Adipose tissue (tissue), 3 donors: ENCODE measurements around the gene SFTPD. TPM values are rescaled to one million over a fixed set of nuclear protein-coding genes. Genes with fewer than 3 reads are reported as not detected.

Experiments used
- H3K27ac ChIP-seq: one replicate; pipeline ENCODE4 v1.5.1; 2013; ENCODE audit warnings: low read depth, low read length
- WGBS, 3 donors: extraction: QIAGEN DNeasy Blood & Tissue Kit; methylation state at CpG; one replicate each; pipeline ENCODE4 v1.1.7; 2013; 5-methylcytosine and 5-hydroxymethylcytosine counted together
- polyA plus RNA-seq, 3 donors: library from polyadenylated mRNA; stranded (reverse); fragments of 200-250 nt; gene quantifications; one replicate each; pipeline ENCODE4 v1.2.3, GENCODE V29; 2013
- donor health status: healthy with polysubstance abuse.
- donor health status: Bipolar disorder and iron deficiency.
- donor health status: healthy.

Gene SFTPD
- polyA plus RNA-seq, 3 donors, result 0.45 to 1.2 (median 0.48) TPM

DNA sequence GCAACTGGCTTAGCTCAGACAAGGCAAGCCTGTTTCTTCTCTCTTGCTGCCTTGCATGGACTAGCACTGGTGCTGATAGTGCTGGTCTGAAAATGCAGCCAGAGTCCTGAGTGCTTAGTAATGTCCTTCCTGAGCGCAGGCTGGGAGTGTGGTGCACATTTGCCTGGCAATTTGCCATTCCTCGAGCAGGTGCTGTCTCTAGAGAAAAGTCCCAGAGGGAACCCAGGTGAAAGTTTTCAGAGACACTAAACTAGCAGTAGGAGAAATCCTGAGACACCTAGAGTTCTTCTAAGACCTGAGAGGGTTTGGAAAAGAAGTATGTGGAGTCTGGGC is 1.9 kb downstream of the SFTPD start:
- H3K27ac ChIP-seq, result no peak overlapping the region
- 29 to 60% (median 54%) methylated on average over 2 of the region's 2 CpGs for WGBS, 3 donors

DNA sequence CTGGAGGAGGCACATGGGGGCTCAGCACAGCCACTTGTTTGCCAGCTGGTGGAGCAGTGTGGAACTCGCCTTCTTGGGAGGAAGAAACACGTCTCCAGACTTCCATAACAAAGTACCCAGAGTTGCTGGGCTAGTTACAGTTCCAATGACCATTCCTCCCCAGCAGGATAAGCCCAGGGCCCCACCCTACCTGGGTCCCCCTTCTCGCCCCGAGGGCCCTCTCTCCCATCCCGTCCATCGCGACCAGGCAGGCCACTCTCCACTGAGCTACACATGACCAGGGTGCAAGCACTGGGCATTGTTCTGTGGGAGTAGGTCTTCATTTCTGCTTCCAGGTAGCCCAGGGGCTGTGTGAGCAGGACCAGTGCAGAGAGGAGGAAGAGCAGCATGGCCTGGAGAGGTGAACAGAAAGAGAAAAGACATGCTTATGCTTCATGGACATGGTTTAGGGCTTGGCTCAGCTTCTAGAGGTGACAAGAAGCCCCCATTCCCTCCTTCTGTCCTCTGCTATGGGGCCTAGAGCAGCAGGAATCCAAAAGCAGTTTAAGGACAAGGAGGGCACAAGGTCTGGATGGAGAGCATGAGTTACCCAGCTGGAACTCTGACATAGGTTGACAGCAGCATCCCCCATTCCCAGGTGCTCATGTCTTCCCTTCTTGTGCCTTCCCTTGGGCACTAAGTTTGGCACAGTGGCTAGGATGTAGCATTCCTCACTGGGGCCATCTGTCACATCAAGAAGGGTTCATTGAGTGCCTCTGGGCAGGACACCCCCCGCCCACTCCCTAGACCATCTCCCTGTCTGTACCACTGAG is 2.4 kb downstream of the SFTPD start:
- H3K27ac ChIP-seq, result no peak overlapping the region
- WGBS, 3 donors, result 78 to 93% (median 86%) methylated on average over 8 of the region's 8 CpGs

DNA sequence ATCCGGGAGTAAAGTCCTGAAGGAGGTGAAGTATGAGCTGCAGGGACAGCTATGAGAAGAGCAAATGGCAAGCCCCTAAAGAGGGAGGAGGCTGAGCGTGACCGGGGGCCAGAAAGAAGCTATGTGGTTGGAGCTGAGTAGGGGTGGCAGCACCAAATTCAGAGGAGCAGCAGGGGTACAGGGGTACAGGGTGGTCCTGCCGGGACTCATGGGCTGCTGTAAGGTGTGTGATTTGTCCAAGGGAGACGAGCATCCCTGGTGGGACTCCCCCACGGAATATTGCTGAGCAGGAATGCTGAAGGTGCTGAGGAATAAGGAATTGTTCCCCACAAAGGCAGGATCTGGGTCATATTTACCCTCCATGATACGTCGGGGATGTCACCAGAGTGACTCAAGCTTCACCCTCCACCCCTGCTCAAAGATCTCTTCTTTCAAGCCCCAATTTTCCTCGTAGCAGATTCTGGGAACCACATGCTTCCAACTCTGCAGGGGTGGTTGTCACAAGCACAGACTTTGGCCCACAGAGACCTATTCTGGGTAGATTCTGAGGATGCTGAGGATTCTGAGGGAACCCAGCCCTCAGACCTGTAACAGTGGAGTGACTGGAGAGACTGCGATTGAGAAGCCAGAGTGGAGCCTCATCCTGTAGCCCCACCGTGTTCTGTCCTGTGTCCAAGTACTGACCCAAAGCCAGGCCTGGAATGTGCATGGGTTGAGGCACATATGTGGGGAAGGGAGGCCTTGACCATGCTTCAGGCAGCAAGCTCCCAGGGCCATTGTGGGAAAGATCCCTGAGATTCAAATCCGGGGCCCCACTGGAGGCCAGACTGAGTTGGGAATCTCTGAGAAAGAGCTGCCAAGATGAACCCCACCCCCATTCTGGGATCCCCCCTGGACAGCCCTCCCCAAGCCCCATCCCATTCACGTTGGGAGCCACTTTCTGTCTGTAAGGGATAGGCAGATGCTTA is 4.2 kb downstream of the SFTPD start:
- WGBS, 3 donors, result 78 to 88% (median 85%) methylated on average over 13 of the region's 13 CpGs
- H3K27ac ChIP-seq, result no peak overlapping the region

DNA sequence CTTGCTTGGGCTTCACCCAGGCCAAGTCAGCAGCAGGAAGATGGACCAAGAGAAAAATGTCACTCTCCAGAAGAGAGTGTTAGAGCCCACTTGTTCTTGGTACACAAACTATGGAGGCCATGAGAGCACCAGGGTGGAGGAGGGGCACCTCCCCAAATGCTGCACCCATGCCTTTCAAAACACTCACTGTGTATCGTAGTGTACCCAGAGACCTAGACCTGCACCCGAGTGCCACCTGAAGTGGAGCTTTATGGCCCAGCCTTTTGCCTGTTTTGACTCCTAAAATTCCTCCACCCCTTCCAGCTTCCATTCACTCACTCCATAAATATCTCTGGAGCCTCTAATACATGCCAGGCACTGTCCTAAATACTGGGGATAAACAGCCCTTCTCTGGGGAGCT is 5.0 kb downstream of the SFTPD start:
- H3K27ac ChIP-seq, result no peak overlapping the region
- WGBS, 3 donors, result 77 to 96% (median 96%) methylated on average over 2 of the region's 2 CpGs

DNA sequence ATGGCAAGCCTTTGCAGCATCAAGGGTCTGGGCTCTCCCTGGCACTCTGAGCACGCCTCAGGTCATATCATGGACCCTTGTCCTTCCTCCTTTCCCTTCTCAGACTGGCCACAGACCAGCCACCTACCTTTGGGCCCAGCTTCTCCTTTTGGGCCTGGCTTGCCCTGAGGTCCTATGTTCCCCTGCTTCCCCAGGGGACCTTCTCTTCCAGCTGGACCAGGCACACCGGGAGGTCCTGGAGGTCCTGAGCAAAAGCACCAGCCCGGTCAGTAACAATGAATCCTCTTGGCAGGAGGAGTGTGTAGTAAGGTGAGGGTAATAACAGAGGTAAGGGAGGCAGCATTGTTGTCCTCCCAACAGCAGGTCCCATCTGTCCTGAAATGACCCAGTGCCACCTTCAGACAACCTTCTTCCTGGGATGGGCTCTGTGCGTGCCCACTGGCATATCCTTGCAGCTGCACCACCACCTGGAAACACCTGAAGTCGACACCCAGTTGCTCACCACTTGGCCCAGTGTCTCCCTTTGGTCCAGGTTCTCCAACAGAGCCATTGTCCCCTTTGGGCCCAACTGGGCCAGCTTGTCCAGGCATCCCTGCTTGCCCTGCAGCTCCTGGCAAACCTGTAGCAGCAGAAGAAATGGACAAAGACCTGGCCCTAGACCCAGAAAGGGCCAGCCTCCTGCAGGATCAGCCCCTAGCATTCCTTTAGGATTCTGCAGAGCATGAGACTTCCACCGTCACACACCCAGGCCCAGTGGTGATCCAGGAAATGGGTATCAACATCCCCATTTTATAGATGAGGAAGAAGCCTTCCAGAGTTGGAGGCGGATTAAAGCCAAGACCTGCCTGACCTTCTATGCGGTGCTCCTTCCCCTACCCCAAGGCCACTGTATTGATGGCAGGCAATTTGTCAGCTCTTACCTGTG is 6.4 kb downstream of the SFTPD start:
- 91 to 93% (median 92%) methylated on average over 8 of the region's 8 CpGs for WGBS, 3 donors
- no peak overlapping the region for H3K27ac ChIP-seq

DNA sequence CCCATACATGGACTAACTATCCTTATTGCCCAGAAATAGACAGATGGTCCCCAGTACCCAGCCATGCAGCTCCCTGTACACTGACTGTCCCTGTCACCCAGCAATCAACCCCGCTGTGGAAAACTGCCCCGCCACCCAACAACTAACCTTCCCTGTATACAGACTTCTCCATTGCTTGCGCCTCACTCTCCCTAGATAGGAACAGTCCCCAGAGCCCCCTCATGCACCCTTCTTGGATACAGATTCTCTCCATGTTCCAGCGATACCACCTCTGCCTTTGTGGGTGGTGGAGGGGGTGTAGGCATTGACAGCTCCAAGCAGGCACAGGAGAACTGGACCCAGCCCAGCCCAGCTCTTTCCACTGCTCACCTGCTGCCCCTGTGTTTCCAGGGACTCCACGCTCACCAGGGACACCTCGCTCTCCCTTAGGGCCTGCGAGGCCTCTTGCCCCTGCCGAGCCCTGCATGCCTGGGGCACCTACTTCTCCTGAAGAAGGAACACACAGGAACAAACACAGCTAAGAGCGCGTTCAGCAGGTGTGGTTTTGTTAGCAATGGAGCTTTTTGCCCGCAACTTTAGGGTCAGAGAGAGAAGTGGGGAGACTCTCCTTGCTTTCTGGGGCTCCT is 7.2 kb downstream of the SFTPD start:
- 92 to 97% (median 95%) methylated on average over 11 of the region's 11 CpGs for WGBS, 3 donors
- no peak overlapping the region for H3K27ac ChIP-seq

DNA sequence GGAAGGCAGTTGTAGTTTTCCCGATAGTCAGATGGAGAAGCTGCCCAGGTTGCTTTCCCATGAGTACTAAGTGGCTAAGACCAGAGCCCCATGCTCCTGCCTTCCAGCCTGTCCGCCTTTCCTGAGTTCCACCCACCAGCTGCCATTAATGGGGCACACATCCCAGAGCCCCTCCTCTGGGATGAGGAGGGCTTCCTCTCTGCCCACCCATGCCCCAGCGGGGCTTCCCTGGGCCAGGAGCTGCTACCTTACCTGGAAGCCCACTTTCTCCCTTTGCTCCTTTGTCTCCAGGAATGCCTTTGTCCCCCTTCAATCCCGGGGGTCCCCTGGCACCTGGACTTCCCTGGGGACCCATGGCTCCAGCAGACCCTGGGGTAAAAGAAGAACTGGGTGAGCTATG is 7.8 kb downstream of the SFTPD start:
- 87 to 90% (median 88%) methylated on average over 4 of the region's 4 CpGs for WGBS, 3 donors
- H3K27ac ChIP-seq, result no peak overlapping the region

DNA sequence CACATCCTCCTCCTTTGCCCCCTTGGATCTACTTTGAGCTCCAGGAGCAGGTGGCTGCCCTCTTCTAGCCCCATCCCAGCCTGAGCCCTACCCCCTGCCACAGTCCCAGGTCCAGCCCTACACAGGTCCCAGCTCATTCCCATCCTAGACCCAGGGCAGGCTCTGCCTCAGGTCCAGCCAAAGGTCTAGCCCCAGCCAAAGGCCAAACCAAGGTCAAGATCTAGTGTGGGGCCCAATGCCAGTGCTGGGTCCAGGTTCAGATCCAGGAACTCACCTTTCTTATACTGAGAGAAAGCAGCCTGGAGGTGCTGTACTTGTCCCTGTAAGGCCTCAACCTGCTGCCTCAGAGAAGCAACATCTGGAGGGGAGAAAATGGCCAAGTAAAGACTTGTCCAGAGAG is 8.5 kb downstream of the SFTPD start:
- H3K27ac ChIP-seq, result no peak overlapping the region

DNA sequence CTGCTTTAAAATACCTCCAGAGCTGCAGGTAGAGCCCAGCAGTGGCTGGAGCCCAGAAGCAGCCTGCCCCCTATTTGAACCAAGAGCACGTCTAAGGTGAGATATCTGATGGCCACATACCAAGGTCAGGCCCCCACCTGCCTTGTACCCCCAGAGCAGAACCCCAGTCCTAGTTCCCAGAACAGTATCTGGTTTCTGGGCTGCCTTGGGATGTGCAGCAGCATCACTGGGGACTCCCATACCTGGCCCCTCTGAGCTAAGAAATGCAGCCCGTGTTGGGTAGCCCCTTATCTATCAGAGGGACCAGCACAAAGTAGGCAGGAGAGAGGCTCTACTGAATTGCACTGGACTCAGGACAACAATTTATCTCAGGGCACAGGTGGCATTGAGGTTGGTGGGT is 8.9 kb downstream of the SFTPD start:
- H3K27ac ChIP-seq, result no peak overlapping the region
- 79 to 96% (median 90%) methylated on average over 2 of the region's 2 CpGs for WGBS, 3 donors

DNA sequence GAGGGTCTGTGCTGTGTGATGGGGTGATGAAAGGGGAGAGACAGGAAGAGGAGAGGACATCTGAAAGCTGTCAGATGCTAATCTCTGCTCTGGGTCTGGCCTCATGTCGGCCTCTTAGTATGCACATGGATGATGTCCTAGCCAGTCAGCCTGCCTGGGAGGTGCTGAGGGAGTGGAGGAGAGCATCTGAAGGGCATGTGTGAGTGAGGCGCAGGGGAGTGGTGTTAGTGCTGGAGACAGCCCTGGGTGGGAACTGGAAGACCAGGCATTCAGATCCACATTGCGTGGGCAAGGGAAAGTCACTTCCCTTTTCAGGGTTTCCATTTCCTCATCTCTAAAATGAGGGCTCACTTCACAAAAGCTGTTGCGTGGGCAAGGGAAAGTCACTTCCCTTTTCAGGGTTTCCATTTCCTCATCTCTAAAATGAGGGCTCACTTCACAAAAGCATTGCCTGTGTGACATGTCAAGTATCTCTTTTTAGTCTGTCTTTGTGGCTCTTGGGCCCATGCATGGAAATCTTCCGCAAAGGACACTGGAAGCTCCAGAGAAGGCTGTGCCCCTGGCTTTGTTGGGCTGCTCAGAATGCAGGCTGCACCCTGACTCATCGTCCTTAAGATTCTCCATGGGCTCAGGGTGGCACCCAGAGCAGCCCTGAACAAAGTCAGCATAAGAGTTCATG is 10.0 kb downstream of the SFTPD start:
- WGBS, 3 donors, result 52 to 84% (median 61%) methylated on average over 6 of the region's 6 CpGs
- H3K27ac ChIP-seq, result no peak overlapping the region

DNA sequence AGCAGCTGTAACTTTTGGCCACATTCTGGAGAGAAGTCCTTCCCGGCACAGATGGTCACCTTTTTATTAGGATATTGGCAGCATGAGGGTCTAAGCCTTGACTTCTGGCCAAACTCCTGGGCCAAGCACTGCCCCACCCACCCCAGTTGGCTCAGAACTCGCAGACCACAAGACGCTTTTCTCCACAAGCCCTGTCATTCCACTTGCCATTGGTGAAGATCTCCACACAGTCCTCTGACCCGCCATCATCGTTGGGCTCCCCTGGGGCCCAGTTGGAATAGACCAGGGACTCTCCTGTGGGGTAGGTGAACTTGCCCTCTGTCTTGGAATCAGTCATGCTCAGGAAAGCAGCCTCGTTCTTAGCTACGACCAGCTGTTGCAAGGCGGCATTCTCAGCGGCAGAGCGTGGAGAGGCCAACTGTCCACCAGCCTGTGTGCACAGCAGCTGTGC is 11.2 kb downstream of the SFTPD start:
- WGBS, 3 donors, result 88 to 91% (median 88%) methylated on average over 10 of the region's 10 CpGs
- no peak overlapping the region for H3K27ac ChIP-seq

DNA sequence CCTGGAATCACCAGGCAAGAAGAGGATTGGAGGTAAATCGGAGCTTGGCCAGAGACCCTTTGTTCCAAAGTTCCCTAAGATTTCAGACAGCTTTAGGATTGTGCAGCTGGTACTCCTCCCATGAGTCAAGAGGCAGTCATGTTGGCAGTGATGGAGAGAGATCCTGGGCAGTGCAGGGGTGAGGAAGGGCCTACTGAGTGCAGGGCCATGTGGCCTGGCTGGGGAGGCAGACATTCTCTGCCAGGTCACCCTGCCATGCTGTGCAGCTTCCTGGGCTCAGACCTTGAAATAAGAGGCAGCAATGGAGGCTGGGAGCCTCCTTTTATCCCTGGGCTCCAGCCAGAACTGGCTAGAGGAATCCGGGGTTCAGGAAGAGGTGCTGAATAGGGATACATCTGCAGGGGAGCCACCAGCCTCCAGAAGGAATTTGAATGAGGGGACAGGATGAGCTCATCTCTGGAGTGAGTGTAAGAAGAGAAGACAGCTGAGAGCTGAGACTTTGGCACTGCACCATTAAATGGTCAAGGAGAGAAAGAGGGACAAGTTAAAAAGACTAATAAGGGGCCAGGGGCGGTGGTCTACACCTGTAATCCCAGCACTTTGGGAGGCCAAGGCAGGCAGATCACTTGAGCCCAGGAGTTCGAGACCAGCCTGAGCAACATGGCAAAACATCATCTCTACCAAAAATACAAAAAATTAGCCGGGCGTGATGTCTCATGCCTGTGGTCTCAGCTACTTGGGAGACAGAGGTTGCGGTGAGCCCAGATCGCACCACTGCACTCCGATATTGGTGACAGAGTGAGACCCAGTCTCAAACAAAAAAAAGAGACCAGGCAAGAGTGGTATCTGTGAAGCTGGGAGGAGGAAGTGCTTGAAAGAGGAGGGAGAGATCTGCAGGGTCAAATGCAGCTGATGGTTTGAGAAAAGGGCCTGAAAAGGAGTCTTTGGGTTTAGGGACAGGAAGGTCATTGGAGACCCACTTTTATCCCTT is 12.0 kb downstream of the SFTPD start:
- H3K27ac ChIP-seq, result no peak overlapping the region
- 79 to 92% (median 87%) methylated on average over 8 to 9 of the region's 9 CpGs for WGBS, 3 donors

DNA sequence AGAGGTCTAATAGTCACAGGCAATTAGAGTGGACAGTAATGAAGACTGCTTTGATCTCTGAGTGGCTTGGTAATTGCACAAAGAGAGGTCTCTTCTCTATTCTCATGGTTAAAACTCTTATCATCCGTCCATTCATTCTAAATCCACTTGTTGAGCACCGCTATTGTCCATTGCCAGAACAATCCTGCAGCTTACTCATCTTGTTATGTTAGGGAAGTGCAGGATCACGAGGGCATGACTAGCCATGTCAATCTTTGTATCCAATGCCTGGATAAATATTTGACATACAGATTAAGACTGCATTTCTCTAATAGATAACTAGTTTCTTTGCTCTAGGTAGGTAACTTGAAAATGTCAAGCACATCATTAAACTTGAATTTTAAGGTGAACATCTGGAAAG is 14.9 kb downstream of the SFTPD start:
- H3K27ac ChIP-seq, result no peak overlapping the region
- 82 to 87% (median 83%) methylated on average over 3 of the region's 3 CpGs for WGBS, 3 donors

DNA sequence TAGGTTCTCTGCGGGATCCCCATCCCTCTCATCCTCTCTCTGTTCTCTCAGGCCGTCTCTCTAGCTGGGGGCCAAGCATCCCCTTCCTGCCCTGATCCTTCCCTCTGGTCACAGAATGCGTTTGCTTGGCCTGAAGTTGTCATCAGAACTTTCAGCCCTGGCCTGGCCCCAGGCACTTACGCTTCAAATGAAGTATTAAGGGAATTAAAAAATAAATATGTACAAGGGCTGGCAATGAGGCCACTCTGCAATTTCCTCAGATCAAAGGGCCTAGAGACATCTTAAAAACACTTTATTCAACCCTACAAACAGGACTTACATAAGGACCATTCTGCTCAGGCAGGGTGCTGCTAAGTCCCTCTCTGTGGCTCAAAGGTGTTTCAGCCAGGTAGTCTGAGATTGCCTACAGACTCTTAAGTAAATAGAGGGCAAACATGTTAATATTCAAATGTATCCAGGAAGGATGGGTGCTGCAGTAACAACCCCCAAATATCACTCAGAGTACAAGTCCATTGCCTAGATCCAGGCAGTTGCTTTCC is 16.0 kb downstream of the SFTPD start:
- no peak overlapping the region for H3K27ac ChIP-seq
- whole genome bisulfite sequencing, 3 donors, result 80 to 88% (median 82%) methylated on average over 4 of the region's 4 CpGs

DNA sequence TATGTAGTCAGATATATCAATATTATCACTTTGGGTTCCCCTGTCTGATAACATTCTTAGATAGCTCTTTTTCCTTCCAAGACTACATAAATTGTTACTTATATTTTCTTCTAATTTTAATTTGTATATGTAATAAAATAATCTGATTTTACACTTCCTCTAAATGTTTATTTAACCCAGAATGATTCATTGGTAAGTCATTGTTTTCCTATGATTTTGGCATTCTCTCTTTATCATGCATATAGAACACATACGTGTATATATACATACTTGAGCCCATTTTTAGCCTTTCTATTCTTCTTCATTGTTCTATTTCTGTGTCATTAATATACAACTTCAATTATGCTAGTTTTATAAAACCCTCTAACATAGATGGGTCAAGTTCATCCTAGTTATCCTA is 16.6 kb downstream of the SFTPD start:
- 90 to 97% (median 91%) methylated on average over 1 of the region's 1 CpG for WGBS, 3 donors
- no peak overlapping the region for H3K27ac ChIP-seq

DNA sequence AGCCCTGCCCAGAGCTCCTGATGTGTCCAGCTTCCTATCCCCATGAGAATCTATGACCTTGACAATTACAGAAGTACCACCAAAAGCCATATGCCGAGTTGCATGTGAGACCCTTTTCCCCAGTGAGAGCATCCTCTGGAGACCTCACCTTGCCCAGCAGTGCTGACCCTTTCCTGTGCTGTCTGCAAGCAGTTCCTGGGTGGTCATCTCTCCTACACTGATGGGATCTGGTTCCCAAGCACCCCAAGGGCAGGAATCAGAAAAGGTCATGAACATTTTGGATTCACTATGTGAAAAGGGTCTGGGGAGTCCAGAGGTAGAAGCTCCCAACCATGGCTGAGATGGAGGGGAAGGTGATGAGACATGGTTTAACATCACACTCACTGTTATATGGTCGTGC is 18.2 kb downstream of the SFTPD start:
- 47 to 52% (median 52%) methylated on average over 2 of the region's 2 CpGs for WGBS, 3 donors
- no peak overlapping the region for H3K27ac ChIP-seq
